AG10803 (cell line): ENCODE data around the gene RGPD8.
"Not testable (repeated sequence)": the region's sequence is repeated elsewhere in the genome, so short reads cannot be mapped to it uniquely, and the experiment has no call there.

Source experiments
- DNase-seq: peaks from one replicate; pipeline ENCODE4 v3.0.0; 2010; ENCODE audit warnings: low read depth
- H3K4me3 ChIP-seq: 2 replicates; pipeline ENCODE4 v1.5.1; 2011; ENCODE audit warnings: mild to moderate bottlenecking, low read length, control low read depth
- TF ChIP-seq, protein P1 (sequence below): conservative IDR thresholded peaks from 2 replicates; pipeline ENCODE4 v1.5.1; 2011; ENCODE audit warnings: mild to moderate bottlenecking, low read length, control low read depth, inconsistent platforms

Gene RGPD8

DNA sequence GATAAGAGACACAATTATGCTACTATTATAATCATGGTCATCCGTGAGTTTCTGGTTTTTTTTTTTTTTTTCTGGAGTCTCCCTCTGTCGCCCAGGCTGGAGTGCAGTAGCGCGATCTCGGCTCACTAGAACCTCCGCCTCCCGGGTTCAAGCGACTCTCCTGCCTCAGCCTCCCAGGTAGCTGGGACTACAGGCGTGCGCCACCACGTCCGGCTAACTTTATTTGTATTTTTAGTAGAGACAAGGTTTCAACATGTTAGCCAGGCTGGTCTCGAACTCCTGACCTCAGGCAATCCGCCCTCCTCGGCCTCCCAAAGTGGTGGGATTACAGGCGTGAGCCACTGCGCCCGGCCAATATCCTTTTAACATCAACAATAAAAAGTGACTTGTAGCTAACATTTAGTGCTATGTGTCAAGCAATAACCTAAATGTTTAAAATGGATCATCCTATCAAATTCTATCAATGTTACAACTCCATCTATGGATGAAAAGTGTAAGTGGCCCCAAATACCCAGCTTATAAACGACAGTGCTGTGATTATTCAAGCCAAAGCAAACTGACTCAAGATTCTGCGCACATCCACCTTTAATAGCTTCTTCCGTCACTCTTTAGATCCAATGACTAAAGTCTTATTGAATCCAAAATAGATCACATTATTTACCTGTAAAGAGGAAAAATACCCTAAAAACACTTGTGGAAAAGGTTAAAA, 1.7 kb downstream of the RGPD8 start:
- not testable (repeated sequence) for DNase-seq, H3K4me3 ChIP-seq

DNA sequence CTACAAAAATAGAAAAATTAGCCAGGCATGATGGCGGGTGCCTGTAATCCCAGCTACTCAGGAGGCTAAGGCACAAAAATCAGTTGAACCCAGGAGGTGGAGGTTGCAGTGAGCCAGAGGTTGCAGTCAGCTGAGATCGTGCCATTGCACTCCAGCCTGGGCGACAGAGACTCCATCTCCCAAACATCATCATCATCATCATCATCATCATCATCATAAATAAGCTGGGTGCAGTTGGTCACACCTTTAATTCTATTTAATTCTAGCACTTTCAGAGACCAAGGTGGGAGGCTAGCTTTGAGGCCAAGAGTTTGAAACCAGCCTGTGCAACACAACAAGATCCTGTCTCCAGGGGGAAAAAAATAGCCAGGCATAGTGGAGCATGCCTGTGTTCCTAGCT, 8.9 kb downstream of the RGPD8 start:
- DNase-seq, H3K4me3 ChIP-seq: not testable (repeated sequence)

DNA sequence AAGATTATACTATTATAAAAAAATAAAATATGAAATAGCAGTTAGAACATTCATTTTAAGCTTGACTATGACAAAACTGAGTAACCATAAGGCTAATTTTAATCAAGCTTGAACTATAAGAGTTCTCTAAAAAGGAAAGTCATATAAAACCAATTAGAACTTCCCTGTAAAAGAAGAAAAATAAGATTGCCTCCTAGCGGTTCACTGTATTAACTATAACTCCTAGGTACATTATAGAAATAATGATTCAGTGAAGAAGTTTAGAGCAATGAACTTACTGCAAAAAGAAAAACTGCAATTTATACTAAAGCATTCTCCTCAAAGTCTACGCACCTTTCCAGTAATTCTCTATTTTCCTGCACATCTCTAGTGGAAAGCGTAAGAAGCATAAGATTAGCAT, 16.6 kb downstream of the RGPD8 start:
- DNase-seq, H3K4me3 ChIP-seq: not testable (repeated sequence)

DNA sequence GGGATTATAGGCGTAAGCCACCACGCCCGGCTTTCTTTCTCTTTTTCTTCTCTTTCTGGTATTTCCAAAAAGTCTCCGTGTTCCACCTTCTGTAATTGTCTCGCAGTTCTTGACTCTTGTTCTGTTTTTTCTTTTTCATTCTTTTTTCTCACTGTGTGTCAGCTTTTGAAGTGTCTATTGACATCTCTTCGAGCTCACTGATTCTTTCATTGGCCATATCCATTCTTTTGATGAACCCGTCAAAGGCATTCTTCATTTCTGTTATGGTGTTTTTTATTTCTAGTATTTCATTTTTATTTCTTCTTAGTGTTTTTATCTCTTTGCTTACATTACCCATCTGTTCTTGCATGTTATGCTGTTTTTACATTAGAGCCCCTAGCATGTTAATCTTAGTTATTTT, 73.4 kb downstream of the RGPD8 start:
- not testable (repeated sequence) for DNase-seq, H3K4me3 ChIP-seq

DNA sequence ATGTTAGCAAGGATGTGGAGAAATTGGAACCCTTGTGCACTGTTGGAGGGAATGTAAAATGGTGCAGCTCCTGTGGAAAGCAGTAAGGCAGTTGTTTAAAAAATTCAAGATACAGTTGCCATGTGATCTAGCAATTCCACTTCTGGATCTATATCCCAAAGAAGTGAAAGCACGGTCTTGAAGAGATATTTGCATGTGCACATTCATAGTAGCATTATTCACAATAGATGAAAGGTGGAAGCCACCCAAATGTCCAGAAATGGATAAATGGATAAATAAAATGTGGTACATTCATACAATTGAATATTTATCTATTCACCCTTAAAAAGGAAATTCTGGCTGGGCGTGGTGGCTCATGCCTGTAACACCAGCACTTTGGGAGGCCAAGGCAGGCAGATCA, 79.1 kb downstream of the RGPD8 start:
- H3K4me3 ChIP-seq, DNase-seq: not testable (repeated sequence)

DNA sequence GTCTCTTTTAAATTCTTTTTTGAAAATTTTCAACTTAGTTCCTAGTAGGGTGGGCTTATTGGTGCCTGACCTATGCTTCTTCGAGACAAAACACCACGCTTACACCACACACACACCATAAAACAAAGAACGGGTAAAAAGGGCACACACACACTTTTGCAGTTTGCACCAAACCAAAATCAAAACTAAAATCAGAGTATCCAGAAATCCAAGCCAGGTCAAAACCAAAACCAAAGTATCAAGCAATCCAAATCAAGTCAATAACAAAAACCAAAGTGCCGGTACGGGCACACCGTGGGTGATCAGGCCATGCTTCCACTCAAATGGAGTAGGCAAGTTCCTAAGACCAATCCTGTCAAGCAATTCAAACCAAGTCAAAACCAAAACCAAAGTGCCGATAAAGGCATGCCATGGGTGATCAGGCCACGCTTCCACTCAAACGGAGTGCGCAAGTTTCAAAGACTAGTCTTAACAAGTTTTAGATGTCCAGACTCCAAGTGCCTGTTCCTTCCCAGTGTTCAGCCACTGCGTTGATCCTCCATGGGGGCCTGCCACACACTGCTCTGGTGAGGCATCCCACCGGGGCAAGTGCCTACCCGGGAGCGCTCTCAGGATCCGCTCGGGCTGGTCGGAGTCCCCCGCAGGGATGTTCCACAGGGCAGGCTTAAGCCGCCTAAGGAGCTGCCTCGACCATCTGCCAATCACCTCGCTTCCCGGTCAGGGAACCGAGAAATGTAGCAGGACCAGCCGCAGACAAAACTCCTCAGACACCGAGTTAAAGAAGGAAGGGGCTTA, 80.4 kb downstream of the RGPD8 start:
- DNase-seq, H3K4me3 ChIP-seq: not testable (repeated sequence)

DNA sequence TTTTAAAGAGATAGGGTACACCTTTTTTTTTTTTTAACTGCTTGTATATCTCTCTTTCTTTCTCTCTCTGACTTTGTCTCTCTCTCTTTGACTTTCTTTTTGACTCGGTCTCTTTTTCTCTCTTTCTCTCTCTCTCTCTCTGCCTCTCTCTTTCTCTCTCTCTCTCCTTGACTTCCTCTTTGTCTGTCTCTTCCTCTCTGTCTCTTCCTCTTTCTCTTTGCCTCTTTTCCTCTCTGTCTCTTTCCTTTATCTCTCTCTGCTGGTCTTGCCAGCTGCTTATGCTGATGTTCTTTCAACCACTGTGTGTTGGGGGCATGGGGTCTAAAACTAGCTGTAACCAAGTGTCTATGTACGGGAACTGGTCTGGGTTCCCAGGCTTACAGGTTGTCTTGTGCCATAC, 81.2 kb downstream of the RGPD8 start:
- not testable (repeated sequence) for H3K4me3 ChIP-seq, DNase-seq

DNA sequence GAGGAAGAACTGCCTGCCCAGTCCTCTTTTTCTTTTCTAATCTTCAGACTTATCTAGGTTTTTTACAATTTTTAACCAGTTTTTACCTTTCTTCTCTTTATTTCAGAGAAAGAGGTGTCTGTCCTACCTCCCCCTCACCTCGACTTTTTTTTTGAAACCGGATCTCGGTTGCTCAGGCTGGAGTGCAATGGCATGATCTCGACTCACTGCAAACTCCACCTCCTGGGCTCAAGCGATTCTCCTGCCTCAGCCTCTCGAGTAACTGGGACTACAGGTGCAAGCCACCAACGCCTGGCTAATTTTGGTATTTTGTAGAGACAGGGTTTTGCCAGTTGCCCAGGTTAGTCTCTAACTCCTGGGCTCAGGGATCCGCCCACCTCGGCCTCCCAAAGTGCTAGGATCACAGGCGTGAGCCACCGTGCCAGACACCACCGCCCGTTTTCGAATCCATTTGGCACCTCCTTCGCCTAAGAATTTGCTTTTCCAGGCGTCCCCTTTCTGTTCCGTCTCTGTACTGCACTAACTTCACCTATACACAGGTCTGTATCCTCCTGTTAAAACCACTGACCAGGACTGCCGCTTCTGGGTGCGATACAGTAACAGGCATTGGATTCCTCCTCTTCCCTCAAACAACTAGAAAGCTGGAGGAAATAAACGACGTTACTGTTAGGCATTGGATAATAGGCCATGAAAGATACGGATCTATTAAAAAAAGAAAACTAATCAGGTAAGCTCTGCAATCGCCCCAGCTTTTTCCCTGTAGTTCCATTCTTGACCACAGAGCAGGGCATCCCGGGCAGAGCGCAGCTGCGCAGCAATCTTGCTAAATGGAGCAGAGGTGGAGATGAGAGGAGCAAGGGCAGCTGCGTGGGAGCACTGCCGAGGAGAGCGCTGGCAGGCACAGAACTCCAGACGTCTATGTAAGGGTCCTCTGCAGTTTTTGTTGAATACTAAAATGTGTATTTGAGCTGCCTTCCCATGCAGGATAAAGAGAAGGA, 88.1 kb downstream of the RGPD8 start:
- H3K4me3 ChIP-seq: no peak overlapping the region
- TF ChIP-seq, protein P1, sequence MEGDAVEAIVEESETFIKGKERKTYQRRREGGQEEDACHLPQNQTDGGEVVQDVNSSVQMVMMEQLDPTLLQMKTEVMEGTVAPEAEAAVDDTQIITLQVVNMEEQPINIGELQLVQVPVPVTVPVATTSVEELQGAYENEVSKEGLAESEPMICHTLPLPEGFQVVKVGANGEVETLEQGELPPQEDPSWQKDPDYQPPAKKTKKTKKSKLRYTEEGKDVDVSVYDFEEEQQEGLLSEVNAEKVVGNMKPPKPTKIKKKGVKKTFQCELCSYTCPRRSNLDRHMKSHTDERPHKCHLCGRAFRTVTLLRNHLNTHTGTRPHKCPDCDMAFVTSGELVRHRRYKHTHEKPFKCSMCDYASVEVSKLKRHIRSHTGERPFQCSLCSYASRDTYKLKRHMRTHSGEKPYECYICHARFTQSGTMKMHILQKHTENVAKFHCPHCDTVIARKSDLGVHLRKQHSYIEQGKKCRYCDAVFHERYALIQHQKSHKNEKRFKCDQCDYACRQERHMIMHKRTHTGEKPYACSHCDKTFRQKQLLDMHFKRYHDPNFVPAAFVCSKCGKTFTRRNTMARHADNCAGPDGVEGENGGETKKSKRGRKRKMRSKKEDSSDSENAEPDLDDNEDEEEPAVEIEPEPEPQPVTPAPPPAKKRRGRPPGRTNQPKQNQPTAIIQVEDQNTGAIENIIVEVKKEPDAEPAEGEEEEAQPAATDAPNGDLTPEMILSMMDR: no peak
- DNase-seq: no peak

DNA sequence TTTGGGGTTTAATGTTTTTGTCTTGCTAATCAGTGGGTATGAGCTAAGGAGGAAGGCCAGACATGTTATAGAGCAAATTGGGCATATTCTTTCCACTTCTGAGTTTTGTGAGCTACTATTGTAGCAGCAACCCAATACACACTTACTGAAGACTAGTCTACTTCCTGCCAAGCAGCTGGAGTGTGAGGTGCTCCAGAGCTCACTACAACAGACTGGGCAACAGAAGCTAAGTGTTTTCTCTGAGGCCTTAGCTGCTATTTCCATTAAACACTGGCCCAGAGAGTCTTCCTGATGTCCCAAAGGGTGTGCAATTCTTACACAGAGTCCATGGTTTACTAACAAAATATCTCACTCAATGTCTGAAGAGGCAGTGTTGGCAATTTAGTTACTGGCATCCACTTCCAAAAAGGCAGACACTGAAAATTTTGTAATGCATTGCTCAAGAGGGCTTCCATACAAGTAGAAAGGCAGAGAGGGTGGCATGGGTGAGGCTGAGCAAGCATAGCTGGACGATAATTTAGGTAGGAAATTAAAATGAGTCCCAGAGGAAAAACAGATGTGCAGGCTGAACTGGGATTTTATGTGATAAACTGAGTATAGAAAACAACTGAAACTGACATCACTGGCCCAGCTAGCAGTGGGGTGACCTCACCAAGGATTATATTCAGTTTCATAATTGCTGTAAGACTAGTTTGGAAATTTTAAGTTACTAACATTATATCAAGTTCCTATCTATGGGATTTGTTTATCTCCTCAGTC, 89.4 kb downstream of the RGPD8 start:
- TF ChIP-seq, protein P1: no peak
- peak; percentile 35 for DNase-seq
- no peak overlapping the region for H3K4me3 ChIP-seq

DNA sequence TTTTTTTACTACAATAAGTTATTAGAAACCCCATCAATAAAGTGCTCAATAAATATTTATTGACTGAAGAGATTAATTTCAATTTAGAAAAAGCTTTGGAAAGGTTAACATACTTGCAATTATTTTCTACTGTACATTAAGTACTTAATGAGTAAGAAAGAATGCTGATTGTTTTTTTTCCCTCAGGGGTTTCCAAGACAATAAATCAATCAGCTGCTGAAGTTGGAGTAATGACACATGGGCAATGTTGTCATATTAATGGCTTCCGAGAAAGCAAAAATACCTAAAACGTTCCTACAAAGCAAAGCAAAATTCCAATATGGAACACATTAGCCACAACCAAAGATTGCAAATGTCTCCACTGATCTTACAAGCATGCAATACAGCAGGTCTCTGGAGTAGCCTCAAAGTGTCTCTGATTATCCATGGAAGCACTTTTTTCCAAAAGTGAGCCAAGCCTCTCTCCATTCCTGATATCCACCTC, 91.3 kb downstream of the RGPD8 start:
- peak; percentile 14 for DNase-seq
- H3K4me3 ChIP-seq: no peak overlapping the region
- TF ChIP-seq, protein P1: no peak
